GM19455 (cell line): ENCODE measurements around the gene KIRREL1.

ENCODE experiments used
- ATAC-seq: cut with Tn5 transposase; IDR thresholded peaks from one replicate; pipeline ENCODE4 v1.9.1; 2021; ENCODE audit not compliant: unreplicated experiment

KIRREL1 gene

DNA sequence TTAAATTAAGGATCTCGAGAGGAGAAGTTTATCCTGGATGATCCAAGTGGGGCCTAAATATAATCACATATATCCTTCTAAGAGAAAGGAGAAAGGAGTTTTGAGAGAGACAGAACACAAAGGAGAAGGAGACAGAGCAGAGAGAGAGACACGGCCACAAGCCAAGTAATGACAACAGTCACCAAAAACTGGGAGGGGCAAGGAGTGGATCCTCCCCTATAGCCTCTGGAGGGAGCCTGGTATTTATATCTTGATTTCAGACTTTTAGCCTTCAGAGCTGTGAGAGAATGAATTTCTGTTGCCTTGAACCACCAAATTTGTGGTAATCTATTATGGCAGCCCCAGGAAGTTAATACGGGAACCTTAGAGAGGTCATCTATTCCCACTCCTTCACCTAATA is 137.8 kb downstream of the KIRREL1 start:
- ATAC-seq, result no peak

DNA sequence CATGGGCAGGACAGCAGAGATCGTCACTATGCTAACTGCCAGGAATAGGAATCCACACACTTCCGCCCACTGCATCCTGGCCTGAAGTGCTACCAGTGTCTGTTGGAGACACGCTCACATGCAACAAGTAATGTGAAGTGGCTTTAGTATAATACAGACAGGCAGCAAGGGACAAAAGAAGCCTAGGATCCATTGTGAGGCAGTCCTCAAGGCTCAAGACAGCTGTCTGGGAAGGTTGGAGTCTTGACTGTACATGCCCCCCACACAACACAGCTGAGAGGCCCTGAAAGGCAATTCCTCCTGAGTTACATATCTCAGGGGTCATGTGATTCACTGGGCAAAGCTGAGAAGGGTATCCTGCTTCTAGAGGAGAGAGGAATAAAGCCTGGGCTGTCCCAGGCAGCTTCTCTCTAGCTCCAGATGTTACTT is 147.3 kb downstream of the KIRREL1 start:
- ATAC-seq, result no peak

DNA sequence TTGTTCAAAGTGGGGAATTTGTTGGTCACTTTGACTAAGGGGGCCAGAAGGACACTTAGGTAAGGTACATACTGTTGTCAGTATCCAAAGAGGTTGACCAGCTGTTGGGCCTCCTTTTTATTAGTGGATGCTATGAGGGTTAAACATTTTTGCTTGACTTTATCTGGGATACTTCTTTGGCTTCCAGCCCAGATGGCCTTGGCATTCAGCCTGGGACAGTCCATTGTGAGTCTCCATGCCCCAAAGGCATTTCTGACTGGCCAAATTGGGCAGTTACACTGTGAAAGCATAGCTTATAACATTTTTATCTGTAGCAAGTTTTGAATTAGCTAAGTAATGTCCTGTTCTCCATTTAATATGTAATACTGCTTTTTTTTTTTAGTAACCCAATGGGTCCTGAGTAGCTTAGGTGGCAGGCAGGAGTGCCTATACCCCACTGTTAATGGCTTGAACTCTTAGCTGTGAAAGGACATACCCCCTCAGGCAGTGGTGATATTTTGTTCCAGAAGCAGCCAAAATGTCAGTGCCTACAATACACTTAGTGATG is 151.8 kb downstream of the KIRREL1 start:
- no peak for ATAC-seq

DNA sequence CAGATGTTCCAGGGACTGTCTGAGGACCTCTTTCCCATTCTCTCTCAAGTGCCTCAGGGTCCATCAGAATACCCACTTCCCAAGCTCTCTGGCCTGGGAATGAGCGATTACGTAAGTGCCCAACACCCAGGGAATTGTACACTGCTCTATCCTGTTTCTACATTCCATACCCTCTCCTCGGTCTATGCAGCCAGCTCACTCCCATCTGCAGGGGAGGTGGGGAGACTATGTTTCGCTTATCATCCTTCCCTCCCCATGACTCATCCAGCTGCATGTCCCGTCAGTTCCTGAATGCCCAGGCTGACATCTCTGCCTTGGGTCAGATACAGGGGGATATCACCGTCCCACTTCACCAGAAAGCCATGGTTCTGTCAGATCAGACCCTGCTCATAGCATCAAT is 152.7 kb downstream of the KIRREL1 start:
- ATAC-seq, result no peak

DNA sequence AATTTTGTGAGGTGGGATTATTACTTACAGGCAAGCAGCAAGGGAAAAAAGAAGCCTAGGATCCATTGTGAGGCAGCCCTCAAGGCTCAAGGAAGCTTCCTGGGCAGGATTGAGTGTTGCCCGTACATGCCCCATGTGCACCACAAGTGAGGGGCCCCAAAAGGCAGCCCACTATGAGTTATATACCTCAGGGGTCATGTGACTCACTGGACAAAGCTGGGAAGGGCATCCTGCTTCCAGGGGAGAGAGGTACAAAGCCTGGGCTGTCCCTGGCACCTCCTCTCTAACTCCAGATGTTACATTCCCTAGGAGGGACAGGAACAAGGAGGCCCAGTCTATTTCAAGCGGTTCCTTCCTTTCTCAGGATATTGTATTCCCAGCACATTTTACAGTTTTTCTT is 153.3 kb downstream of the KIRREL1 start:
- ATAC-seq, result no peak

DNA sequence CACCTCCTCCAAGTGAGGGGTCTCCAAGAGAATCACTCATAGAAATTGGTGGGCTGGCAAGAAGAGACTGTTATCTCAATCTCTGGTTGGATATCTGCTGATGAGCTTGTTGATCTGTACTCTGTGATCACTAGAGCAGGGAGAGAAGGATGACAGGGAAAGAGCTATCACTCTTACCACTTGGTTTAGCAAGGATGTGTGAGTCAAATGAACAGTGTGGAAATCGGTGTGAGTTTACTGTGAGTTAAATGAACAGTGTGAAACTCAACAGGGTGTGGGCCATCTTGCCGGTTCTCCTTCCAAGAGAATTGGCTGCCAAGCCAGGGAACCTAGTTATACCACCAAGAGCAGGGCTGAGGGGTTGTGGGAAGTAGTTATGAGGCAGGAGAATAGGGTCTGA is 154.0 kb downstream of the KIRREL1 start:
- ATAC-seq, result no peak

DNA sequence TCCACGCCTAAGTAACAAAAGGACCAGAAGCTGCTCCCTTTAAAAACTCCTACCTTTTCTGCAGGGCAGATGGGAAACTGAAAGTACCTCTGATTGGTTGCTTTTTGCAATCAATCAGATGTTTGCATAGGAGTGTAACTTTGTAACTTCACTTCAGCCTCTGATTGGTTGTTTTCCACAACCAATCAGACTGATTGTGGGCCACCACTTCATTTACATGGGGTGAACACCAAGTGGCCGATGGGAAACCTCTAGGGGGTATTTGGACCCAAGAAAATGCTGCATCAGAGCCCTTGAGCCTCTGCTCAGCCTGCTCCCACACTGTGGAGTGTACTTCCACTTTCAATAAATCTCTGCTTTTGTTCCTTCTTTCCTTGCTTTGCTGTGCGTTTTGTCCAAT is 154.4 kb downstream of the KIRREL1 start:
- no peak for ATAC-seq

DNA sequence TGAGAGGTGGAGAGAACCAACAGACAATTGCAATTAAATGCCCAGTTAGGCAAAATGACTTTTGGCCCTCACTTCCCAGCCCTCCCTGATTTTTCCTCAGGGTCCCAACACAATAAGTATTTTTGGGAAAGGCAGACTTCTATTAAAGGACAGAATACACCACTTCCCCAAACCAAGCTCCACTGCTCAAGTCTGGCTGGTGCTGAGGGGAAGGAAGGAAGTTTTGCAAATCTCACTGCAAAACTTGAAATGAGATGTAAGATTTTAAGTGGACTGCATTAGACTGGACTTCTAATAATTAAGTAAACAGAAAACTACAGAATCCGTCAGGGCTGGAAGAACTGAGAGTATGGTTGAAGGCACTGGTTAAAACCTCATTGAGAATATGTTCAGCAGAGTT is 155.0 kb downstream of the KIRREL1 start:
- ATAC-seq, result no peak

DNA sequence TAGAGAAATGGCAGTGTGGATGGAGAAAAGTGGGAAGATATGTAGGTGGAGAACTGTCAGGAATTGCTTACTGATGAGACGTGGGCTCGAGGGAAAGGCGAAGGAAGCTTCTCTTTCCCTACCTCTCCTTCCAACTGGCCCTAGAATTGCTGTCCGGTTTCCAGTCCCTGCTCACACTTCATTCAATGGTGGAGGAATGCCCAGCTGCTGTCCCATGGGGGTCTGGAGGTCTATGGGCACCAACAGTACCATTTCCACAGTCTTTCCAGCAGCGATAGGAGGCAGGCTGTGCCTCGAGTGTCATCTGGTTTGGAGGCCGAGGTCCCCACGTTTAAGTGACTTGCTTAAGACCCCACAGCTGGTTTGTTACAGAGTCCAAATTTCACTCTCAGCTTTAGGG is 155.7 kb downstream of the KIRREL1 start:
- no peak for ATAC-seq
